ENCODE results near the gene GNPNAT1.

DNA sequence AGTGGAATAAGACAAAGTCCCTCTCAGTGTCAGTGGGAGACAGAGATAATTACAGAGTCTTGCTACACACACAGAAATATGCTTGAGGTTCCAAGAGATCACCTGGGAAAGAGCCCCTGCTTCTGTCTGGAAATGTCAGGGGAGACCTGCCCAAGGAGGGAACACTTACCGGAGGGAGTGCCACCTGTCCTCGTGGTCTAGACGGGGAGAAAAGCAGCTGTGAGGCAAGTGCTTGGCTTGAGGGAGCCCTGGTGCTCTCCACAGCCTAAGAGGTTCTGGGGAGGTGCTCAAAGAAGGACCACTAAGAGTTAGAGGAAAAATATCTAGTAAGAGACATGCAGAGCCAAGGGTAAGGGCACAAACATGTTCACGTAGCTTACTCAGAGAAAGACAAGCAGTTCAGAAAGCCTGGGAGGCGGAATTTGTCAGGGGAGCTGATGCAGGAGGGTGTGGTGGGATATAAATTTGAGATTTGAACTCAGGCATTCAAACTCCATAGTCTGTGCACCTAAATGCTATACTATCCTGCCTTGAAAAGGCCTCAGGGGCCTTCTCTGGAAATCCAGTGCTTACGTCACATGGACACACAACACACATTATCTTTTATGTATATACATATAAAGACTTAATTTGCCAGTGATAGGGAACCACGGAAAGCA is 38.2 kb upstream of the GNPNAT1 start:
- TF ChIP-seq POLR2A (IDR thresholded peaks at IDR 0.05; ENCODE audit: low read length) = no peak
- TF ChIP-seq GATA1 (IDR thresholded peaks at IDR 0.05; ENCODE audit: low read depth, low read length) = no peak

Measured in erythroblast (primary cell).